ENCODE measurements around the gene ADGRG6. TPM values are rescaled to one million over a fixed set of nuclear protein-coding genes. Genes with fewer than 3 reads are reported as not detected.

The ADGRG6 gene
- total and polyA plus RNA-seq, 2 donors from 2014 or later, result 2.6 to 32.8 TPM

GRCh38 chr6:142285235-142286087 lies 16.3 kb upstream of the ADGRG6 start:
- Histone ChIP-seq H3K27ac (ENCODE audit: low read depth in 2 of 2, low read length in 2 of 2) (no peak overlapping the region), H3K4me1 (ENCODE audit: control insufficient read depth in 2 of 3, insufficient read depth in 2 of 3, low read depth in 1 of 3, low read length in 3 of 3) (no peaks in the 10 kb centered on the region), H3K9me3 (ENCODE audit: control insufficient read depth in 2 of 3, insufficient read depth in 1 of 3, low read length in 3 of 3) (peaks cover 0 to 6% (median 0%) of the 10 kb centered on the region in 3 donors), H3K27me3 (ENCODE audit: control insufficient read depth, insufficient read depth, low read length) (no peaks in the 10 kb centered on the region), H3K4me3 (ENCODE audit: low read length in 3 of 3) (no peak overlapping the region), H3K36me3 (ENCODE audit: control insufficient read depth in 2 of 3, insufficient read depth in 3 of 3, low read length in 3 of 3) (no peaks in the 10 kb centered on the region), H3K9ac (ENCODE audit: low read length in 3 of 3) (no peak overlapping the region)
- DNase-seq (no peak), FAIRE-seq (no peak)
- TF ChIP-seq CTCF (IDR thresholded peaks at IDR 0.05; ENCODE audit: borderline replicate concordance, extremely low read depth, insufficient read depth), result no peak
- intact Hi-C loops (cut with DNase I), result no loop called here

- intact Hi-C loops (cut with DNase I), result no loop called here
- no peaks in the 10 kb centered on the region for H3K4me1 ChIP-seq (ENCODE audit: control insufficient read depth in 2 of 3, insufficient read depth in 2 of 3, low read depth in 1 of 3, low read length in 3 of 3)
- H3K27ac ChIP-seq (ENCODE audit: low read depth in 2 of 2, low read length in 2 of 2), result no peak overlapping the region
- H3K9me3 ChIP-seq (ENCODE audit: control insufficient read depth in 2 of 3, insufficient read depth in 1 of 3, low read length in 3 of 3), result peaks cover 0 to 2% (median 0%) of the 10 kb centered on the region in 3 donors
- no peaks in the 10 kb centered on the region for H3K27me3 ChIP-seq (ENCODE audit: control insufficient read depth, insufficient read depth, low read length)
- H3K4me3 ChIP-seq (ENCODE audit: low read length in 3 of 3), result no peak overlapping the region
- H3K36me3 ChIP-seq (ENCODE audit: control insufficient read depth in 2 of 3, insufficient read depth in 3 of 3, low read length in 3 of 3), result no peaks in the 10 kb centered on the region
- no peak for DNase-seq
- TF ChIP-seq CTCF (IDR thresholded peaks at IDR 0.05; ENCODE audit: borderline replicate concordance, extremely low read depth, insufficient read depth), result no peak
- no peak for FAIRE-seq
- H3K9ac ChIP-seq (ENCODE audit: low read length in 3 of 3), result no peak overlapping the region
Measured at GRCh38 chr6:142286088-142286409, 15.8 kb upstream of the ADGRG6 start.

DNA sequence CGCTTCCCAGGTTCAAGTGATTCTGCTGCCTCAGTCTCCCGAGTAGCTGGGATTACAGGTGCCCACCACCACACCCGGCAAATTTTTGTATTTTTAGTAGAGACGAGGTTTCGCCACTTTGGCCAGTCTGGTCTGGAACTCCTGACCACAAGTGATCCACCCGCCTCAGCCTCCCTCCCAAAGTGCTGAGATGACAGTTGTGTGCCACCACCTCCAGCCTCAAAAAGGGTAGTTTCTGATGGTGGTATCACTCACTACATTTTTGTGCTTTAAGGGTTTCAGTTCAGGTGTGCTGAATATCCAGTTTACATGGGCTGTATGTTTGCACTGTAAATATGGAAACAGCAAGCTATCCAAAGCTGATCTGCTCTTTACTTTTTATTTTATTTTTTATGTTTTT lies 12.1 kb upstream of the ADGRG6 start:
- Histone ChIP-seq H3K27me3 (ENCODE audit: control insufficient read depth, insufficient read depth, low read length) (no peaks in the 10 kb centered on the region), H3K9me3 (ENCODE audit: control insufficient read depth in 2 of 3, insufficient read depth in 1 of 3, low read length in 3 of 3) (no peaks in the 10 kb centered on the region), H3K4me3 (ENCODE audit: low read length in 3 of 3) (no peak overlapping the region), H3K9ac (ENCODE audit: low read length in 3 of 3) (no peak overlapping the region), H3K4me1 (ENCODE audit: control insufficient read depth in 2 of 3, insufficient read depth in 2 of 3, low read depth in 1 of 3, low read length in 3 of 3) (no peaks in the 10 kb centered on the region), H3K36me3 (ENCODE audit: control insufficient read depth in 2 of 3, insufficient read depth in 3 of 3, low read length in 3 of 3) (no peaks in the 10 kb centered on the region), H3K27ac (ENCODE audit: low read depth in 2 of 2, low read length in 2 of 2) (no peak overlapping the region)
- FAIRE-seq (no peak), DNase-seq (no peak)
- TF ChIP-seq CTCF (IDR thresholded peaks at IDR 0.05; ENCODE audit: borderline replicate concordance, extremely low read depth, insufficient read depth), result no peak
- intact Hi-C loops (cut with DNase I), result no loop called here

Data from kidney (tissue), 14 donors.